ENCODE measurements around the gene PARL.

DNA sequence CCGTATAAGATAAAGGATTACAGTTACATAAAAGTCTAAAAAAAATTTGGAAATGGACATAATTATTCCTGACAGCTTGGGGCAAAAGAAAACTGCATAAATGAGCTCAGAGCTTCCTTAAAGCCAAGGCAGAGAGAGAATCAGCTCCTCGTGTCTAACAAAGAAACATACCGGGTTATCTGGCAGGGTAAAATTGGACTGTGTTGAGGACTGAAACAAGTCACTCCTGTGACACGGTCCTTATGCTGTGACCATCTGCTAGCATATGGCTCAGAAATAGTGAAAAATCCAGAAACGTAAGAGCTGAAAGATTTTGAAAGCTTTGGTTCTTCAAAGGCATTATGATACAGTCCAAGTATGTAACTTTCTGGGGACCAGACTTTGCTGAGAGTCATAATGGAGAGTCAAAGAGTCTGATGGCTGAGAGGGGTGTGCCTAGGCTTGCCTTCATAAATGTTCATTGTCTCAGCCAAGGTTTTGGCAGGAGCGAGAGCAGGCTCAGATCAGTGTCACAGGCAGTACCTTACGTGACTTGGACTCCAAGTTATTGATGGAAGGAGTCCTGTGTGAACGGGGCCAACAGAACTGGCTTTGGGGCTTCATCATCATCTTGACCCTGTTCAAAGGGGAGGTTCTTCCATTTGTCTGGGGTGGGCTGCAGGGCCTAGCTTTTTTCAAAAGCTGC lies 71.8 kb downstream of the PARL start:
- no peak for TF ChIP-seq EZH2 (IDR thresholded peaks at IDR 0.05)
- TF ChIP-seq RAD21 (IDR thresholded peaks at IDR 0.05; ENCODE audit: low read depth) = no peak
- no peak for TF ChIP-seq POLR2A (IDR thresholded peaks at IDR 0.05; ENCODE audit: borderline replicate concordance, extremely low read depth, insufficient read depth, insufficient read length)
- TF ChIP-seq POLR2AphosphoS5 (IDR thresholded peaks at IDR 0.05; ENCODE audit: low read depth, low read length) = peak; percentile 21

All from HCT116 (cell line).